ENCODE measurements around the gene ANKS1B.

DNA sequence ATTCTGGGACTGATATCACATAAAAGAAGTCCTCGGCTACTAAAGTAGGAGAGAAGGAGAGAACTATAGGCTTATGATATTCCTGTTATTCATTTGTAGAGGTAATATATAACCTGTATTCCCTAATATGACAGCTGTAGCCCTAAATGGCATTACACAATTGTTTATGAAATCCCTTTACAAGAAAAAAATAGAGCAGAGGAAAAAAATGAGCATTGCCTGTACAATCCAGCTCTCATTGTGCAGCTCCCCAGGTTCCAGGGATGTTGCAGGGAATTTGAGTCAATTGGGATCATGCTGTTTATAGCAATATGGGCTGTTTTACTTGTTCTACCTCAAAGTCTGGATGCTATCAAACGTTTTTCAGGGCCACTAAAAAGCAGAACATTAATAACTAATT lies 1166.5 kb downstream of the ANKS1B start:
- TF ChIP-seq POLR2A (IDR thresholded peaks at IDR 0.05) (no peak), CTCF (IDR thresholded peaks at IDR 0.05) (no peak)
